Astrocyte (in vitro differentiated cells and primary cell): ENCODE measurements around the gene MLPH. TPM values are rescaled to one million over a fixed set of nuclear protein-coding genes. Genes with fewer than 3 reads are reported as not detected.

ENCODE experiments used
- DNase-seq: peaks from one replicate; pipeline ENCODE4 v3.0.0-alpha.2; 2010; ENCODE audit warnings: low read depth
- FAIRE-seq: peaks from 2 replicates; lab custom pipeline; 2011; peaks lifted over from hg19 to GRCh38; lab: Jason Lieb, UNC
- H2AFZ ChIP-seq: 2 replicates; pipeline ENCODE4 v1.6.0; 2012; ENCODE audit warnings: low read depth, low read length, inconsistent platforms
- H3K27ac ChIP-seq: 2 replicates; pipeline ENCODE4 v1.5.1; 2011; ENCODE audit warnings: low read depth, low read length, inconsistent platforms
- H3K27me3 ChIP-seq: 2 replicates; pipeline ENCODE4 v1.6.0; 2011; ENCODE audit warnings: low read length, inconsistent platforms; ENCODE audit not compliant: insufficient read depth
- H3K36me3 ChIP-seq: 2 replicates; pipeline ENCODE4 v1.5.1; 2011; ENCODE audit warnings: low read length, inconsistent platforms; ENCODE audit not compliant: insufficient read depth
- H3K4me1 ChIP-seq: 2 replicates; pipeline ENCODE4 v1.5.1; 2011; ENCODE audit warnings: low read length, inconsistent platforms; ENCODE audit not compliant: insufficient read depth
- H3K4me2 ChIP-seq: 2 replicates; pipeline ENCODE4 v1.6.0; 2012; ENCODE audit warnings: low read length, inconsistent platforms
- H3K4me3 ChIP-seq: 2 replicates; pipeline ENCODE4 v1.5.1; 2011; ENCODE audit warnings: low read depth, mild to moderate bottlenecking, low read length, inconsistent platforms; ENCODE audit not compliant: insufficient read depth
- H3K79me2 ChIP-seq: 2 replicates; pipeline ENCODE4 v1.6.0; 2012; ENCODE audit warnings: mild to moderate bottlenecking, low read length, inconsistent platforms; ENCODE audit not compliant: insufficient read depth
- H3K9ac ChIP-seq: 2 replicates; pipeline ENCODE4 v1.6.0; 2012; ENCODE audit warnings: mild to moderate bottlenecking, low read length, inconsistent platforms
- H3K9me3 ChIP-seq: 2 replicates; pipeline ENCODE4 v1.5.1; 2012; ENCODE audit warnings: low read depth, mild to moderate bottlenecking, low read length, inconsistent platforms; ENCODE audit not compliant: insufficient read depth
- H4K20me1 ChIP-seq: 2 replicates; pipeline ENCODE4 v1.6.0; 2012; ENCODE audit warnings: low read length, inconsistent platforms; ENCODE audit not compliant: insufficient read depth
- H3K27ac Mint-ChIP-seq: one replicate; pipeline ENCODE4 v1.8.0; 2021; ENCODE audit warnings: mild to moderate bottlenecking, mixed read lengths; ENCODE audit not compliant: unreplicated experiment
- H3K27me3 Mint-ChIP-seq: one replicate; pipeline ENCODE4 v1.8.0; 2021; ENCODE audit warnings: low read depth, mixed read lengths; ENCODE audit not compliant: unreplicated experiment
- H3K36me3 Mint-ChIP-seq: one replicate; pipeline ENCODE4 v1.8.0; 2021; ENCODE audit warnings: low read depth, mixed read lengths; ENCODE audit not compliant: unreplicated experiment
- H3K4me1 Mint-ChIP-seq: one replicate; pipeline ENCODE4 v1.8.0; 2021; ENCODE audit warnings: low read depth, mixed read lengths; ENCODE audit not compliant: unreplicated experiment
- H3K4me3 Mint-ChIP-seq: one replicate; pipeline ENCODE4 v1.8.0; 2021; ENCODE audit warnings: mild to moderate bottlenecking, moderate library complexity, mixed read lengths; ENCODE audit not compliant: unreplicated experiment
- H3K9me3 Mint-ChIP-seq: one replicate; pipeline ENCODE4 v1.8.0; 2021; ENCODE audit warnings: mild to moderate bottlenecking, mixed read lengths; ENCODE audit not compliant: unreplicated experiment
- CTCF ChIP-seq: IDR thresholded peaks from 2 replicates; pipeline ENCODE4 v1.5.1; 2011; ENCODE audit warnings: low read depth, mild to moderate bottlenecking, inconsistent platforms, low read length, moderate library complexity; ENCODE audit not compliant: insufficient read depth
- EZH2 ChIP-seq: IDR thresholded peaks from 2 replicates; pipeline ENCODE4 v1.6.1; 2012; ENCODE audit warnings: mild to moderate bottlenecking, low read length, inconsistent platforms; ENCODE audit not compliant: insufficient read depth
- total RNA-seq: library from RNA; stranded (reverse); gene quantifications from 2 replicates; pipeline ENCODE4 v1.2.1, GENCODE V29; 2021

MLPH gene
- total RNA-seq, 1 donor from 2014 or later, result 14.2 TPM

GRCh38 chr2:237470914-237471313 is 16.1 kb upstream of the MLPH start:
- Histone ChIP-seq H3K9me3 (no peaks in the 10 kb centered on the region), H3K4me1 (peaks cover 25% of the 10 kb centered on the region), H3K27ac (no peak overlapping the region), H3K4me3 (no peak overlapping the region), H3K79me2 (no peaks in the 10 kb centered on the region), H3K4me2 (no peak overlapping the region), H4K20me1 (no peaks in the 10 kb centered on the region), H3K9ac (no peak overlapping the region), H3K36me3 (no peaks in the 10 kb centered on the region), H3K27me3 (no peaks in the 10 kb centered on the region), H2AFZ (no peak overlapping the region)
- FAIRE-seq (no peak), DNase-seq (no peak)
- TF ChIP-seq CTCF, result no peak
- TF ChIP-seq EZH2, result no peak
- peaks cover 9% of the 10 kb centered on the region for H3K4me1 Mint-ChIP-seq
- no peak overlapping the region for H3K27ac Mint-ChIP-seq
- H3K36me3 Mint-ChIP-seq, result peaks cover 3% of the 10 kb centered on the region
- no peak overlapping the region for H3K4me3 Mint-ChIP-seq
- peaks cover 3% of the 10 kb centered on the region for H3K27me3 Mint-ChIP-seq
- H3K9me3 Mint-ChIP-seq, result peaks cover 5% of the 10 kb centered on the region

- Histone ChIP-seq H3K27ac (no peak overlapping the region), H3K79me2 (no peaks in the 10 kb centered on the region), H3K9ac (peak overlapping the region; percentile 16), H3K36me3 (no peaks in the 10 kb centered on the region), H4K20me1 (no peaks in the 10 kb centered on the region), H2AFZ (no peak overlapping the region), H3K4me3 (no peak overlapping the region), H3K9me3 (no peaks in the 10 kb centered on the region), H3K4me1 (peaks cover 28% of the 10 kb centered on the region), H3K27me3 (no peaks in the 10 kb centered on the region), H3K4me2 (no peak overlapping the region)
- Mint-ChIP-seq H3K9me3 (peaks cover 2% of the 10 kb centered on the region), H3K36me3 (no peaks in the 10 kb centered on the region), H3K4me3 (no peak overlapping the region), H3K27ac (no peak overlapping the region), H3K4me1 (peaks cover 8% of the 10 kb centered on the region), H3K27me3 (peaks cover 3% of the 10 kb centered on the region)
- DNase-seq (no peak), FAIRE-seq (no peak)
- TF ChIP-seq CTCF (peak; percentile 37), EZH2 (no peak)
Measured at GRCh38 chr2:237471438-237472186, 15.4 kb upstream of the MLPH start.

- Histone ChIP-seq H3K27me3 (no peaks in the 10 kb centered on the region), H3K79me2 (no peaks in the 10 kb centered on the region), H4K20me1 (no peaks in the 10 kb centered on the region), H3K36me3 (no peaks in the 10 kb centered on the region), H3K27ac (no peak overlapping the region), H3K4me2 (no peak overlapping the region), H2AFZ (no peak overlapping the region), H3K4me1 (peaks cover 28% of the 10 kb centered on the region), H3K9ac (peak overlapping the region; percentile 16), H3K4me3 (no peak overlapping the region), H3K9me3 (no peaks in the 10 kb centered on the region)
- Mint-ChIP-seq H3K27me3 (peaks cover 4% of the 10 kb centered on the region), H3K27ac (no peak overlapping the region), H3K4me1 (peaks cover 8% of the 10 kb centered on the region), H3K4me3 (no peak overlapping the region), H3K9me3 (no peaks in the 10 kb centered on the region), H3K36me3 (no peaks in the 10 kb centered on the region)
- DNase-seq (no peak), FAIRE-seq (no peak)
- TF ChIP-seq CTCF, result no peak
Measured at GRCh38 chr2:237472187-237472712, 14.8 kb upstream of the MLPH start.
